HL-60 (cell line): ENCODE data around the gene LSM2.
A peak's percentile ranks its signal among the peaks of the same experiment; 100 is the strongest.

Experiments
- DNase-seq, 2 experiments: peaks; one replicate each; pipeline ENCODE4 v3.0.0-alpha.2; 2010 to 2020; ENCODE audit warnings: low read depth in 1 of 2, low spot score in 1 of 2
- H3K27ac ChIP-seq: fragments of 250-450 bp; sonication (Bioruptor Pico); replicated peaks from 2 replicates; pipeline ENCODE4 v1.5.1; 2020; ENCODE audit warnings: mild to moderate bottlenecking, moderate library complexity
- H3K27me3 ChIP-seq: fragments of 250-450 bp; sonication (Bioruptor Pico); 2 replicates; pipeline ENCODE4 v1.5.1; 2021; ENCODE audit warnings: mild to moderate bottlenecking, moderate library complexity; ENCODE audit not compliant: insufficient read depth, poor library complexity, severe bottlenecking
- H3K4me3 ChIP-seq: replicated peaks from 2 replicates; pipeline ENCODE4 v1.5.1; 2011; ENCODE audit warnings: mild to moderate bottlenecking, control low read depth, low read length; ENCODE audit not compliant: insufficient read depth
- GABPA ChIP-seq: IDR thresholded peaks from 2 replicates; pipeline ENCODE4 v1.6.1; 2012; ENCODE audit warnings: low read depth
- POLR2AphosphoS5 ChIP-seq: IDR thresholded peaks from 2 replicates; pipeline ENCODE4 v1.6.1; 2012; ENCODE audit warnings: low read depth
- REST ChIP-seq: IDR thresholded peaks from 2 replicates; pipeline ENCODE4 v1.6.1; 2012; ENCODE audit warnings: low read depth; ENCODE audit not compliant: insufficient replicate concordance
- SPI1 ChIP-seq: IDR thresholded peaks from 2 replicates; pipeline ENCODE4 v1.6.1; 2012; ENCODE audit warnings: low read depth, mild to moderate bottlenecking, borderline replicate concordance
- TF ChIP-seq, protein P1 (sequence below): IDR thresholded peaks from one replicate; pipeline ENCODE4 v1.5.1; 2011; ENCODE audit warnings: low read length, control low read depth, inconsistent platforms; ENCODE audit not compliant: insufficient read depth

Gene LSM2

DNA sequence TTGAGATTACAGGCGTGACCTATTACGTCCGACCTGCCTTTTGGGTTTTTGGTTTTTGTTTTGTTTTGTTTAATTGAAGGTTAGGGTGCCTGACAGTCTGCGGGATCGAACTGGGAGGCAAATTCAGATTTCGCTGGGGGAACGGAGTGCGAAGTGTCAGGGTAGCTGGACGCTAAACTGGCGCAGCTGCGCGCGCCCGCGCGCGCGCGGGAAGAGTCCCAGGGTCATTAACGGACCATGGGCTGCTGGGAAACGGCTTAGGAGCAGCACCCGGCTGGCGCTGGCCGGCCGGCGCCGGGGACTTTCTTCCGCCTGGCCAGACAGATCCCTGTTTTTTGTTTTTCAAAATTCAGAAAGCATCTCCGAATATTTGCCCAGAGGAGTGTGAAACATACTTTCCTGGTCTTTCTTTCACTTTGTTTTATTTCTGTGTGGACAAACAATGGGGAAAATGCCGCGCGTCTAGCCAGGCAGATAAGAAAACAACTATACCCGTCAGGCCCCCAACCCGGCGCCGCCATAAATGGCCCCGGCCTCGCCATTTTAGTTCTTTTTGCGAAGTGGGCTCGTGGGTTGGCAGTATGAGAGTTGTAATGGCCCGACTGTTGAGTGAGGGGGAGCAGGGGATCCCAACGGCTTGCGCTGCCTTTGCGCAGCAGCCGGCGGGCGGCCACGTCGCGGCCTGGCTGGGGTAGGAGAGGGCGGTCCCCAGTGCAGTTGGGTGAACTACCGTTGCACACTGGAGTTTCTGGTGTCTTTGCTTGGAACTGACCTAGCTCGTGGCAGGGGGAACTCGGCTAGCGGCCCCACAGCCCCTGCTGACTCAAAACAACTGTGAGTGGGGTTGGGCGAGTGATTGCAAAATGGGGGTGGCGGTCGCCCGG, 27.8 kb upstream of the LSM2 start:
- DNase-seq: peak; percentile 74 to 89
- TF ChIP-seq SPI1 (no peak), POLR2AphosphoS5 (peak; percentile 98), REST (peak; percentile 74)
- Histone ChIP-seq H3K27ac (peak overlapping the region; percentile 97), H3K4me3 (peak overlapping the region; percentile 63), H3K27me3 (no peaks in the 10 kb centered on the region)

- Histone ChIP-seq H3K4me3 (no peak overlapping the region; the same call in 1 of the 2 replicates), H3K27me3 (no peaks in the 10 kb centered on the region), H3K27ac (peak overlapping the region; percentile 97)
- DNase-seq: peak in 1 of 2 experiments; percentile 57
- TF ChIP-seq SPI1 (no peak), REST (no peak), GABPA (no peak), POLR2AphosphoS5 (no peak)
- TF ChIP-seq, protein P1, sequence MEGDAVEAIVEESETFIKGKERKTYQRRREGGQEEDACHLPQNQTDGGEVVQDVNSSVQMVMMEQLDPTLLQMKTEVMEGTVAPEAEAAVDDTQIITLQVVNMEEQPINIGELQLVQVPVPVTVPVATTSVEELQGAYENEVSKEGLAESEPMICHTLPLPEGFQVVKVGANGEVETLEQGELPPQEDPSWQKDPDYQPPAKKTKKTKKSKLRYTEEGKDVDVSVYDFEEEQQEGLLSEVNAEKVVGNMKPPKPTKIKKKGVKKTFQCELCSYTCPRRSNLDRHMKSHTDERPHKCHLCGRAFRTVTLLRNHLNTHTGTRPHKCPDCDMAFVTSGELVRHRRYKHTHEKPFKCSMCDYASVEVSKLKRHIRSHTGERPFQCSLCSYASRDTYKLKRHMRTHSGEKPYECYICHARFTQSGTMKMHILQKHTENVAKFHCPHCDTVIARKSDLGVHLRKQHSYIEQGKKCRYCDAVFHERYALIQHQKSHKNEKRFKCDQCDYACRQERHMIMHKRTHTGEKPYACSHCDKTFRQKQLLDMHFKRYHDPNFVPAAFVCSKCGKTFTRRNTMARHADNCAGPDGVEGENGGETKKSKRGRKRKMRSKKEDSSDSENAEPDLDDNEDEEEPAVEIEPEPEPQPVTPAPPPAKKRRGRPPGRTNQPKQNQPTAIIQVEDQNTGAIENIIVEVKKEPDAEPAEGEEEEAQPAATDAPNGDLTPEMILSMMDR: no peak
Observed at GRCh38 chr6:31831350-31832215, 24.8 kb upstream of the LSM2 start.

- H3K27ac ChIP-seq: peak overlapping the region; percentile 60
- no peak for TF ChIP-seq POLR2AphosphoS5
- TF ChIP-seq REST: no peak
- no peak for TF ChIP-seq GABPA
- TF ChIP-seq SPI1: no peak
- TF ChIP-seq, protein P1: no peak
Observed at GRCh38 chr6:31830886-31831335, 24.1 kb upstream of the LSM2 start.

More at GRCh38 chr6:31830886-31831335, 24.1 kb upstream of the LSM2 start:
- H3K4me3 ChIP-seq: peak overlapping the region; percentile 72
- DNase-seq: no peak
- H3K27me3 ChIP-seq: no peaks in the 10 kb centered on the region
